Measurements from ENCODE around the gene DNAH11. TPM values are rescaled to one million over a fixed set of nuclear protein-coding genes. Genes with fewer than 3 reads are reported as not detected.

Gene DNAH11
- total and polyA plus RNA-seq, 4 experiments from 2014 or later: 0.06 TPM; not detected in 3

DNA sequence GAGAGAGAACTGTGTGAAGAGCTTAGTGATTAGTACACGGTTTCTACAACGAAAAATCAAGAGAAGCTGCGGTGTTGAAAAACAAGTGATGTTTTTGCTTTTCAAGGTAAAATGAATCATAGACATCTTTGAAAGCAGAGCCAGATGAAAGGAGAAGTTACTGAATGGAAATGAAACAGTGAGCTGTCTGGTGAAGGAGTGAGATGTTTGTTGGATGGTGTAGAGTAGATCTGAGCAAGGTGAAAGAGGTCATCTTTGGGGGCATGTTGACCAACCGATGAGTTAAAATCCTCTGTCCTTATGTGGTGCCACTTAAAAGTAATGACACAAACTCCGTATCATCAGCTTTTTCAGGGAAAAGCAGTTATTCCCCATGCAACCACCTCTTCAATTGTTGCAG, 225.4 kb downstream of the DNAH11 start:
- ChIA-PET CTCF (ENCODE audit: partially characterized antibody) (interaction anchor here (1.5 kb wide), 1 partner anchor 10 kb away, joined by 5 read pairs; no protein-coding TSS in a partner anchor), POLR2A (ENCODE audit: partially characterized antibody) (no interaction called here)
- Histone ChIP-seq H3K27me3 (ENCODE audit: insufficient read depth, low read length) (no peaks in the 10 kb centered on the region), H3K36me3 (ENCODE audit: insufficient read depth, low read length) (no peaks in the 10 kb centered on the region), H3K4me1 (ENCODE audit: insufficient read depth, low read length) (no peaks in the 10 kb centered on the region), H3K27ac (ENCODE audit: low read depth, low read length) (no peak overlapping the region), H3K4me3 (ENCODE audit: low read length in 2 of 2) (no peak overlapping the region), H3K9me3 (ENCODE audit: control insufficient read depth in 1 of 2, low read length in 2 of 2) (no peaks in the 10 kb centered on the region)
- intact Hi-C loops (cut with micrococcal nuclease): no loop called here
- no peaks in the 10 kb centered on the region for H3K9me3 Mint-ChIP-seq
- H3K4me1 Mint-ChIP-seq: no peaks in the 10 kb centered on the region
- no peak for DNase-seq
- no peaks in the 10 kb centered on the region for H3K36me3 Mint-ChIP-seq
- H3K27me3 Mint-ChIP-seq: peaks cover 3 to 7% of the 10 kb centered on the region in 2 donors
- no peak overlapping the region for H3K4me3 Mint-ChIP-seq
- peak overlapping the region in 1 of 7 donors; percentile 55 for H3K27ac Mint-ChIP-seq

DNA sequence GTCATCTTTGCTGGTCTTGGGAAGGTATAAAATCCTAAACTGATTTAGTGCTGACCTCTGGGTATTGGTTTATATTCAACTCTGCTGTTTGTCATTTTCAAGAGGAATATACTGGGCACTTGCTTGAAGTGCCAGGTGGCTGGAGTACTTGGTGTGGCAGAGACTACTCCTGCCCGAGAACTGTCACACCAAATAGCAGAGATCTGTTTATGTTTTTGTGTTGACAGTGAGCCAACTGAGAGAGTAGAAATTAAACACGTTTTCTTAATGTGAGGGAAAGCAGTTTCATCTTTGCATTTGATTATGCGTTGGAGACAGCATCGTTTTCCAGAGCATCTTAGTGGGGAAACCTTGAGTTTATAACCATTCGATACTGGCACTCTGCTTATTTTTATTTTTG, 228.4 kb downstream of the DNAH11 start:
- Histone ChIP-seq H3K4me3 (ENCODE audit: low read length in 2 of 2) (no peak overlapping the region), H3K36me3 (ENCODE audit: insufficient read depth, low read length) (no peaks in the 10 kb centered on the region), H3K27ac (ENCODE audit: low read depth, low read length) (no peak overlapping the region), H3K27me3 (ENCODE audit: insufficient read depth, low read length) (no peaks in the 10 kb centered on the region), H3K9me3 (ENCODE audit: control insufficient read depth in 1 of 2, low read length in 2 of 2) (no peaks in the 10 kb centered on the region), H3K4me1 (ENCODE audit: insufficient read depth, low read length) (no peaks in the 10 kb centered on the region)
- peaks cover 0 to 2% (median 0%) of the 10 kb centered on the region in 8 donors for H3K9me3 Mint-ChIP-seq
- DNase-seq: no peak
- no peaks in the 10 kb centered on the region for H3K36me3 Mint-ChIP-seq
- ChIA-PET POLR2A (ENCODE audit: partially characterized antibody) (no interaction called here), CTCF (ENCODE audit: partially characterized antibody) (no interaction called here)
- H3K4me3 Mint-ChIP-seq: no peak overlapping the region
- peaks cover 4 to 16% of the 10 kb centered on the region in 2 donors for H3K27me3 Mint-ChIP-seq
- no peaks in the 10 kb centered on the region for H3K4me1 Mint-ChIP-seq
- intact Hi-C loops (cut with micrococcal nuclease): no loop called here
- H3K27ac Mint-ChIP-seq: no peak overlapping the region

DNA sequence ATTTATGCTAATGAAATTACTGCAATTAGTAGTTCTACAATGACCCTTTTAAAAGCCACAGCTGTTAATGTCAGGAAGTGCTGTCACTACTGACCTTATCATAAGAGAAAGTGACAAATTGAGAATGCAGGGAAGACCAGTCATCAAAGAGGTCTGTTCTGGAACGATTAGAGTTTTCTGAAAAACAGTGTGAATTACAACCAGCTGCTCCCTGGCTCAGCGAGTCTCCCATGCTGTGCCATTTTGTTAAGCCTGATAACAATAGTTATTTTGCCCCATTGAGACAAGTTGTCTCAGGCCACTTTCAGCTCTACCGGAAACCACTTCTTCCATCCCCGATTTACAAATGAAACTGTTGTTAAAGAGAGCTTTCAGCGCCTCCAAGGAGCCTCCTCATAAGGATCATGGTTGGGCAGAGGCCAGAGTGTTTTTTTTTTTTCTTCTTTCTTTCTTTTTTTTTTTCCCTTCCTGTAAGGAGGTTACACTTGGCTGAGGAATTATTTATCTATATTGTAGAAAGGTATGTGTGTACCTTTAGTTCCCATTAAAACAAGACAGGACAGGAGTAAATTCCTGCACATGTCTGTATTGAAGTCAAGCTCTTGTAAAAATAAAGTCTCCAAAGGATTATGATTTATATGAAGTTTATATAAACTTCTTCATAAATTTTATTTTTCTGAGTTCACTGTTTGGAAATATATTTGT, 229.2 kb downstream of the DNAH11 start:
- no peak overlapping the region for H3K27ac ChIP-seq (ENCODE audit: low read depth, low read length)
- H3K27me3 ChIP-seq (ENCODE audit: insufficient read depth, low read length): no peaks in the 10 kb centered on the region
- no peaks in the 10 kb centered on the region for H3K4me1 ChIP-seq (ENCODE audit: insufficient read depth, low read length)
- H3K4me3 ChIP-seq (ENCODE audit: low read length in 2 of 2): no peak overlapping the region
- intact Hi-C loops (cut with micrococcal nuclease): no loop called here
- H3K27ac Mint-ChIP-seq: no peak overlapping the region
- H3K9me3 ChIP-seq (ENCODE audit: control insufficient read depth in 1 of 2, low read length in 2 of 2): no peaks in the 10 kb centered on the region
- H3K9me3 Mint-ChIP-seq: peaks cover 0 to 2% (median 0%) of the 10 kb centered on the region in 8 donors
- H3K4me1 Mint-ChIP-seq: no peaks in the 10 kb centered on the region
- no peak for DNase-seq
- peaks cover 4 to 15% of the 10 kb centered on the region in 2 donors for H3K27me3 Mint-ChIP-seq
- no peaks in the 10 kb centered on the region for H3K36me3 Mint-ChIP-seq
- CTCF ChIA-PET (ENCODE audit: partially characterized antibody): no interaction called here
- POLR2A ChIA-PET (ENCODE audit: partially characterized antibody): no interaction called here
- H3K36me3 ChIP-seq (ENCODE audit: insufficient read depth, low read length): no peaks in the 10 kb centered on the region
- no peak overlapping the region for H3K4me3 Mint-ChIP-seq

DNA sequence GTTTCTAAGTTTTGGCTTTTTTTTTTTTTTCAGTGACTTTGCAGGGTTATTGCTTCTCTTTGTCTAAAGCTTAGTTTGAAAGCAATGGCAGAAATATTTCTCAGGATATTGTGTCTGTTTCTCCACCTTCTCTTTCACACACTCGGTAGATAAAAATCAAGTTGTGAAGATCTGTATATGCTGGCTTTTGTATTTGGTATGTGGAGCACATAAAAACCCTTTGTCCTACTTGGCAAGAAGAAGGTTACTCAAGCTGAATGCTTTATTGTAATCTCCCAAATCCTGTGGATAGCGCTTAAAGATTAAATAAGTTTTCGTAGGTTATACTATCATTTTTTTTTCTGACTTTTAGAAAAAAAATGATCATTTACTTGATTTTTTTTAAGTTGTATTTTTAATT, 230.5 kb downstream of the DNAH11 start:
- H3K36me3 ChIP-seq (ENCODE audit: insufficient read depth, low read length): no peaks in the 10 kb centered on the region

DNA sequence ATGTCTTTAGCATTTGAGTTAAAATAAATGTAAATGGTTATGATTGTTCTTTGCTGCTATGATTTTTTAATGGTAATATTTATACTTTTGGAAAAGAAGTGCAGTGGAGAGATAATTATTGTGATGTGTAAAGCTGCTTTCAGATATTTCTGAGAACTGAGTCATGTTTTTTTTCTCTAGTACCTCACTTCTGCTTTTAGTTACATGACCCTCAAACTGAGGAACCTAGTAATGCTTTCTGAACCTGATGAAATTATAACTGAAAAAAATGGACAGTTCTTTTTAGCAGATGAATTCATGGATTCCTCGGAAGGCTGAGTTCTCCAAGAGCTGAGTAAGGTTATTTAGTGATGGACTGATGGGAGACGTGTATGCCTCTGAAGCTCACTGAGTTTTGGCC, 235.1 kb downstream of the DNAH11 start:
- POLR2A ChIA-PET (ENCODE audit: partially characterized antibody): no interaction called here
- Histone ChIP-seq H3K4me1 (ENCODE audit: insufficient read depth, low read length) (no peaks in the 10 kb centered on the region), H3K27ac (ENCODE audit: low read depth, low read length) (no peak overlapping the region), H3K36me3 (ENCODE audit: insufficient read depth, low read length) (no peaks in the 10 kb centered on the region), H3K4me3 (ENCODE audit: low read length in 2 of 2) (no peak overlapping the region), H3K9me3 (ENCODE audit: control insufficient read depth in 1 of 2, low read length in 2 of 2) (no peaks in the 10 kb centered on the region), H3K27me3 (ENCODE audit: insufficient read depth, low read length) (no peaks in the 10 kb centered on the region)
- no peak for DNase-seq
- H3K36me3 Mint-ChIP-seq: no peaks in the 10 kb centered on the region
- peaks cover 2 to 11% of the 10 kb centered on the region in 2 donors for H3K27me3 Mint-ChIP-seq
- H3K27ac Mint-ChIP-seq: no peak overlapping the region
- intact Hi-C loops (cut with micrococcal nuclease): no loop called here
- CTCF ChIA-PET (ENCODE audit: partially characterized antibody): interaction anchor here (1.3 kb wide), 1 partner anchor 9 kb away, joined by 5 read pairs; no protein-coding TSS in a partner anchor
- H3K4me1 Mint-ChIP-seq: no peaks in the 10 kb centered on the region
- no peak overlapping the region for H3K4me3 Mint-ChIP-seq
- peaks cover 0 to 2% (median 0%) of the 10 kb centered on the region in 8 donors for H3K9me3 Mint-ChIP-seq

More for the DNA sequence above, 230.5 kb downstream of the DNAH11 start:
- H3K27ac ChIP-seq (ENCODE audit: low read depth, low read length): no peak overlapping the region
- POLR2A ChIA-PET (ENCODE audit: partially characterized antibody): no interaction called here
- H3K36me3 Mint-ChIP-seq: no peaks in the 10 kb centered on the region
- CTCF ChIA-PET (ENCODE audit: partially characterized antibody): no interaction called here
- H3K27ac Mint-ChIP-seq: no peak overlapping the region
- H3K9me3 Mint-ChIP-seq: peaks cover 0 to 2% (median 0%) of the 10 kb centered on the region in 8 donors
- H3K27me3 ChIP-seq (ENCODE audit: insufficient read depth, low read length): no peaks in the 10 kb centered on the region
- no peak overlapping the region for H3K4me3 ChIP-seq (ENCODE audit: low read length in 2 of 2)
- peaks cover 4 to 13% of the 10 kb centered on the region in 2 donors for H3K27me3 Mint-ChIP-seq
- intact Hi-C loops (cut with micrococcal nuclease): no loop called here
- no peaks in the 10 kb centered on the region for H3K9me3 ChIP-seq (ENCODE audit: control insufficient read depth in 1 of 2, low read length in 2 of 2)
- no peaks in the 10 kb centered on the region for H3K4me1 ChIP-seq (ENCODE audit: insufficient read depth, low read length)
- no peak for DNase-seq
- no peaks in the 10 kb centered on the region for H3K4me1 Mint-ChIP-seq
- no peak overlapping the region for H3K4me3 Mint-ChIP-seq

DNA sequence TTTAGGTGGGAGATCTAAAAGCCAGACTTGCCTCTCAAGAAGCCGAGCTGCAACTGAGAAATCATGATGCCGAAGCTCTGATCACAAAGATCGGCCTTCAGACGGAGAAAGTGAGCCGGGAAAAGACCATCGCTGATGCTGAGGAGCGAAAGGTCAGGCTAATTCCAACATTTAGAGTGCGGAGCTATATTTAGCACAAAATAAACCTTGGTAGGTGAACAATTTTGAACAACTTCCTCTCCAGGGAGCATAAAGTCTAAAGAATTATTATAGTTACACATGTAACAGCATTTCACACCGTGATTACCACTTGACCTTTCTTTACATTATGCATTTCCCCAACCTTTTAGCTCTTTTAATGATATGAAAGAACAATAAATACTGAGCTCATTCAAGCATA, 236.1 kb downstream of the DNAH11 start:
- no peak overlapping the region for H3K4me3 ChIP-seq (ENCODE audit: low read length in 2 of 2)
- H3K36me3 ChIP-seq (ENCODE audit: insufficient read depth, low read length): no peaks in the 10 kb centered on the region
- no peak for DNase-seq
- H3K4me1 Mint-ChIP-seq: no peaks in the 10 kb centered on the region
- H3K9me3 Mint-ChIP-seq: peaks cover 0 to 2% (median 0%) of the 10 kb centered on the region in 8 donors
- intact Hi-C loops (cut with micrococcal nuclease): no loop called here
- H3K27ac Mint-ChIP-seq: no peak overlapping the region
- no peak overlapping the region for H3K4me3 Mint-ChIP-seq
- H3K4me1 ChIP-seq (ENCODE audit: insufficient read depth, low read length): no peaks in the 10 kb centered on the region
- ChIA-PET POLR2A (ENCODE audit: partially characterized antibody) (no interaction called here), CTCF (ENCODE audit: partially characterized antibody) (interaction anchor here (1.3 kb wide), 1 partner anchor 10 kb away, joined by 5 read pairs; no protein-coding TSS in a partner anchor)
- H3K9me3 ChIP-seq (ENCODE audit: control insufficient read depth in 1 of 2, low read length in 2 of 2): no peaks in the 10 kb centered on the region
- H3K27ac ChIP-seq (ENCODE audit: low read depth, low read length): no peak overlapping the region
- H3K27me3 Mint-ChIP-seq: peaks cover 0 to 10% of the 10 kb centered on the region in 2 donors
- no peaks in the 10 kb centered on the region for H3K27me3 ChIP-seq (ENCODE audit: insufficient read depth, low read length)
- H3K36me3 Mint-ChIP-seq: no peaks in the 10 kb centered on the region

DNA sequence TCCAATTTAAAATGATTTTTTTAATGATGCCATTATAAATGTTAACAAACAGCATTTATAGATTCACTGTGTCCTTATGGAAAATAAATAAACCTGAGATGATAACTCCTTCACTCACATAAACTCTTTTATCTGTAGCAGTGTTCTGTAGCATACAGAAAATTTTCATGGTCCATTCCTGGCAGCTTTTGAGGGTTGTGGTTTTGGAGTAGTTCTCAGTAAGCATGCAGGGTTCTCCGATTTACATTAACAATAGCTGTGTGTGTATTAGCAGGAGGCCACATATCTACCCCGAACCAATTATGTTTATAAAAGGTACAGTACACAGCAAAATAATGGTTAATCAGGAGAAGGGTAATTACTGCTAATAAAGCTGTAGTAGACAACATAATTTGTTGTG, 240.2 kb downstream of the DNAH11 start:
- POLR2A ChIA-PET (ENCODE audit: partially characterized antibody): no interaction called here
- no peak overlapping the region for H3K4me3 Mint-ChIP-seq

More for the DNA sequence above, 240.2 kb downstream of the DNAH11 start:
- Mint-ChIP-seq H3K27ac (no peak overlapping the region), H3K36me3 (no peaks in the 10 kb centered on the region), H3K27me3 (peaks cover 0 to 3% of the 10 kb centered on the region in 2 donors), H3K4me1 (no peaks in the 10 kb centered on the region), H3K9me3 (no peaks in the 10 kb centered on the region)
- DNase-seq: no peak
- H3K9me3 ChIP-seq (ENCODE audit: control insufficient read depth in 1 of 2, low read length in 2 of 2): no peaks in the 10 kb centered on the region
- CTCF ChIA-PET (ENCODE audit: partially characterized antibody): no interaction called here
- no peaks in the 10 kb centered on the region for H3K4me1 ChIP-seq (ENCODE audit: insufficient read depth, low read length)
- H3K36me3 ChIP-seq (ENCODE audit: insufficient read depth, low read length): no peaks in the 10 kb centered on the region
- intact Hi-C loops (cut with micrococcal nuclease): no loop called here
- no peak overlapping the region for H3K4me3 ChIP-seq (ENCODE audit: low read length in 2 of 2)
- no peaks in the 10 kb centered on the region for H3K27me3 ChIP-seq (ENCODE audit: insufficient read depth, low read length)
- no peak overlapping the region for H3K27ac ChIP-seq (ENCODE audit: low read depth, low read length)
